WERI-Rb-1 (cell line): ENCODE data around the gene LKAAEAR1.

Source experiments
- DNase-seq: peaks from one replicate; pipeline ENCODE4 v3.0.0-alpha.2; 2020
- H3K27ac ChIP-seq: fragments of 250-450 bp; sonication (Bioruptor Pico); 2 replicates; pipeline ENCODE4 v1.5.1; 2020; ENCODE audit warnings: mild to moderate bottlenecking, moderate library complexity
- H3K27me3 ChIP-seq: fragments of 250-450 bp; sonication (Bioruptor Pico); 2 replicates; pipeline ENCODE4 v1.5.1; 2021; ENCODE audit warnings: mild to moderate bottlenecking, low read depth, moderate library complexity; ENCODE audit not compliant: insufficient read depth, severe bottlenecking
- H3K36me3 ChIP-seq: fragments of 250-450 bp; sonication (Bioruptor Pico); 2 replicates; pipeline ENCODE4 v1.5.1; 2020; ENCODE audit warnings: mild to moderate bottlenecking, moderate library complexity
- H3K4me3 ChIP-seq: 2 replicates; pipeline ENCODE4 v1.5.1; 2011; ENCODE audit warnings: low read depth, mild to moderate bottlenecking, control low read depth, low read length
- H3K9me3 ChIP-seq: fragments of 250-450 bp; sonication (Bioruptor Pico); 2 replicates; pipeline ENCODE4 v1.5.1; 2021; ENCODE audit warnings: mild to moderate bottlenecking, moderate library complexity; ENCODE audit not compliant: severe bottlenecking
- TF ChIP-seq, protein P1 (sequence below): IDR thresholded peaks from 2 replicates; pipeline ENCODE4 v1.5.1; 2011; ENCODE audit warnings: low read depth, mild to moderate bottlenecking, control low read depth, inconsistent platforms, low read length

The LKAAEAR1 gene

DNA sequence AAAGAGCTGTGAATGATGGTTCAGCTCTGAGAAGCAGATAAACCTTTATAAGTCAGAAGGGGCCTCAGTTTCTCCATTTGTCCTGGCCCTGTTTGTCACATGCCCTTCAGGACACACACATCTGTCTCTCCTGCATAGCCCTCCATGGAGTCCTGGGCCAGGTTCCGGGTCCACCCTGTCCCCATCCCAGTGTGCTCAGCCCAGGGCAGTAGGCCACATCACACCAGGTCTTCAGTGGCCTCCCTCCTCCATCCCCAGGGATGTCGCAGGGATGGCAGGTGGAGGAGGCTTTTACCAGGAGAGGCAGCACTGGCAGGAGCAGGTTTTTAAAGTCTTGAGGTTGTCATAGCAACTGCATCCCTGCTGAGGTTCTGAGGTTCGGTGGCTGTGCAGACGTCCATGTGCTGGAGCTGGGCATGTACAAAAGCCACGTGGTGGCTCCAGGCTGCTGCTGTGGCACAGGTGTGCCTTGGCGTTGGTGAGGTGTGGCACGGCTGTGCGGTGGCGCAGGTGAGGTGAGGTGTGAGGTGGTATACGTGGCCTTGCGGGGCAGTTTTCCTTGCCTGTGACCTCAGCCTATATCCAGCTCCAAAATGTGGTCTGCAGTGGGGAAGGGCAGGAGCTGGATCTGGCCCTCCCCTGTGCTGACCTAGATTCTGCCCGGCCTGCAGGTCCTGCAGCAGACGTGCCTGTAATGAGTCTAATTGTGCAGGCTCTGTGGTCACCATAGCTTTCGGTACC is 31.1 kb upstream of the LKAAEAR1 start:
- no peak overlapping the region for H3K27ac ChIP-seq
- H3K4me3 ChIP-seq = no peak overlapping the region
- no peaks in the 10 kb centered on the region for H3K9me3 ChIP-seq
- no peaks in the 10 kb centered on the region for H3K27me3 ChIP-seq
- H3K36me3 ChIP-seq = no peaks in the 10 kb centered on the region
- no peak for DNase-seq
- TF ChIP-seq, protein P1, sequence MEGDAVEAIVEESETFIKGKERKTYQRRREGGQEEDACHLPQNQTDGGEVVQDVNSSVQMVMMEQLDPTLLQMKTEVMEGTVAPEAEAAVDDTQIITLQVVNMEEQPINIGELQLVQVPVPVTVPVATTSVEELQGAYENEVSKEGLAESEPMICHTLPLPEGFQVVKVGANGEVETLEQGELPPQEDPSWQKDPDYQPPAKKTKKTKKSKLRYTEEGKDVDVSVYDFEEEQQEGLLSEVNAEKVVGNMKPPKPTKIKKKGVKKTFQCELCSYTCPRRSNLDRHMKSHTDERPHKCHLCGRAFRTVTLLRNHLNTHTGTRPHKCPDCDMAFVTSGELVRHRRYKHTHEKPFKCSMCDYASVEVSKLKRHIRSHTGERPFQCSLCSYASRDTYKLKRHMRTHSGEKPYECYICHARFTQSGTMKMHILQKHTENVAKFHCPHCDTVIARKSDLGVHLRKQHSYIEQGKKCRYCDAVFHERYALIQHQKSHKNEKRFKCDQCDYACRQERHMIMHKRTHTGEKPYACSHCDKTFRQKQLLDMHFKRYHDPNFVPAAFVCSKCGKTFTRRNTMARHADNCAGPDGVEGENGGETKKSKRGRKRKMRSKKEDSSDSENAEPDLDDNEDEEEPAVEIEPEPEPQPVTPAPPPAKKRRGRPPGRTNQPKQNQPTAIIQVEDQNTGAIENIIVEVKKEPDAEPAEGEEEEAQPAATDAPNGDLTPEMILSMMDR = no peak

- Histone ChIP-seq H3K9me3 (no peaks in the 10 kb centered on the region), H3K36me3 (no peaks in the 10 kb centered on the region), H3K4me3 (no peak overlapping the region), H3K27ac (no peak overlapping the region), H3K27me3 (no peaks in the 10 kb centered on the region)
- TF ChIP-seq, protein P1 = no peak
- DNase-seq = no peak
Measured at GRCh38 chr20:64114356-64114971, 30.3 kb upstream of the LKAAEAR1 start.

DNA sequence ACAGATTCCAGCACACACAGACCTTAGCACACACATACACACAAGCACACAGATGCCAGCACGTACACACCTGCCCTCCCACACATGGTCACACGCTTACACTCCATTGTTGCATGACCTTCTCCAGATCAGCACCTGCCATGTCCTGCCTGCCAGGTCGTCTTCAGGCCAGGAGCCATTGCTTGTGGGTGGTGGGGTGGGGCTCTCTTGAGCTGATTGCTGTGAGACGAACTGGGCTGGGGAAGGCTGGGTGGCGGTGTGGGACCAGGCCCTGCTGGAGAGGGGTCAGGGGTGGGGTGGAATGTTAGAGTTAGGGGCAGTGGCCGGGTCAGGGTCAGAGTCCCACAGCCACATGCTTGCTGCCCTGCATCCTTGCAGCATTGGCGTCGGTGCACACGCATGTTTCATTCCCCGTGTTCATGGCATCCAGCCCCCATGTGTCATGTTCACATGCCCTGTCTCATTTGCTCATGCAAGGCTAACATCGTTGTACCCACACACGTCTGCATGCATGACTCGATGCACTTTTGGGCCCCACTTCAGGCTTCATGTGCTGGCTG is 29.7 kb upstream of the LKAAEAR1 start:
- no peak overlapping the region for H3K4me3 ChIP-seq
- H3K27me3 ChIP-seq = no peaks in the 10 kb centered on the region
- H3K9me3 ChIP-seq = no peaks in the 10 kb centered on the region
- TF ChIP-seq, protein P1 = no peak
- DNase-seq = no peak
- H3K36me3 ChIP-seq = no peaks in the 10 kb centered on the region
- no peak overlapping the region for H3K27ac ChIP-seq

DNA sequence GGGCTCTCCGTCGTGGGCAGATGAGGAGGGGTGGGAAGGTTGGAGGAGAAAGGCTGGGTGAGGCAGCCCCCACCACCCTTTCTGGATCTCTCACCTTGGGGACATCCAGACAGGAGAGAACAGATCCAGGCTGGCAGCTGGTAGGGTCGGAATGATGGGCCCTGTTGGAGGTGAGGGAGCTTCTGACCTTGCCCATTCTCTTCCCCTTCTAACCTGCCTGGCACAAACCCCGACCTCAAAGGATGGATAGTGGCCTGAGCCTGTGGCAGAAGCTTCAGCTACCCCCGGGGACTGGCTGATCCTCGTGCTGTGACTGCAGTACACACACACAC is 29.2 kb upstream of the LKAAEAR1 start:
- no peaks in the 10 kb centered on the region for H3K36me3 ChIP-seq
- H3K4me3 ChIP-seq = no peak overlapping the region
- no peaks in the 10 kb centered on the region for H3K27me3 ChIP-seq
- TF ChIP-seq, protein P1 = no peak
- H3K9me3 ChIP-seq = no peaks in the 10 kb centered on the region
- no peak for DNase-seq
- no peak overlapping the region for H3K27ac ChIP-seq

DNA sequence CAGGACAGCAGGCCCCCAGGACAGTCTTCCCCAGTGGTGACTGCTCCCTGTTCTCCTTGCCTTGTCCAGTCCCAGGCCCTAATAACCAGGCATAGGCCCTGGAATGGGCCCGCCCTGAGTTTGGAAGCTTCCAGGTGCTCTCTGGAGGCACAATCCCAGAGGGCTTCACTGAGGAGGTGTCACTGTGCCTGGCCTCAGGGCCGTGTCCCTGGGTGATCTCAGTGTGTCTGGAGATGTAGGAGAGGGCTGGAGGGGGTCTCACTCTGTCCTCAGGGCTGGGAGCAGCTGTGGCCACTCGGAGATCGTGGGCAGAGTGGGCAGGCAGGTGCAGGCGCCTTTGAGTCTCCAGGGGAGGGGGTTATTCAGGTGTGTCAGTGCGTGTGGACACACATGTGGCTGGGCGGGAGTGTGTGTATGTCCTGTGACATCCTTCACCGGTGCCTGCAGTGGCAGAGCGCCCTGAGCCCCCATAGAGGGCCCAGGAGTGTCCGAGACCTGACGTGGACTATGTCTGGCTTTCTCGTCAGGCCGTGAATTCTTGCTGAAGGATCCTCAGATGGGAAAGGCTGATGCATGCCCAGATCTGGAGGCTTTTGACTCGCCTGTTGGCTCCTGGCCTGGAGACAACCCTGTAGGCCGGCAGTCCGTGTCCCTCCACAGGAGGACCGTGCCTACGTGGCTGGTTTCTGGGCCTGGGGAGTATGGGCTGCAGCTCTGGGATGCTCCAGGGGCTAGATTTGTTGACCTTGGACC is 28.7 kb upstream of the LKAAEAR1 start:
- DNase-seq = no peak
- no peak overlapping the region for H3K27ac ChIP-seq
- H3K9me3 ChIP-seq = no peaks in the 10 kb centered on the region
- H3K27me3 ChIP-seq = no peaks in the 10 kb centered on the region
- no peak overlapping the region for H3K4me3 ChIP-seq
- H3K36me3 ChIP-seq = no peaks in the 10 kb centered on the region
- TF ChIP-seq, protein P1 = no peak
